Activated naive CD8-positive, alpha-beta T cell treated with anti-CD3 and anti-CD28 coated beads, Interleukin-2, amount 10 ng/mL, durations not matched to agents 7 days and 5 days (primary cell): Measurements from ENCODE around the gene NEUROD6. TPM values are rescaled to one million over a fixed set of nuclear protein-coding genes. Genes with fewer than 3 reads are reported as not detected.

ENCODE experiments used
- ATAC-seq: fragments of 150-1000 bp; cut with Tn5 transposase; one replicate; pipeline ENCODE4 v1.10.0; 2021; ENCODE audit warnings: low read depth, moderate library complexity
- POLR2A ChIA-PET: fragments of 350-600 bp; sonication (Branson Sonifier 250); formaldehyde crosslinking; loops from one replicate; lab custom pipeline; 2021; ENCODE audit warnings: antibody characterized with exemption; lab: Charles Lee
- DNase-seq: peaks from one replicate; pipeline ENCODE4 v3.0.0; 2021
- H3K27ac Mint-ChIP-seq: one replicate; pipeline ENCODE4 v1.8.0; 2022; ENCODE audit warnings: mild to moderate bottlenecking, mixed read lengths
- H3K27me3 Mint-ChIP-seq: one replicate; pipeline ENCODE4 v1.8.0; 2022; ENCODE audit warnings: mild to moderate bottlenecking, moderate library complexity, mixed read lengths
- H3K36me3 Mint-ChIP-seq: one replicate; pipeline ENCODE4 v1.8.0; 2021; ENCODE audit warnings: mild to moderate bottlenecking, mixed read lengths
- H3K4me1 Mint-ChIP-seq: one replicate; pipeline ENCODE4 v1.8.0; 2021; ENCODE audit warnings: mixed read lengths
- H3K4me3 Mint-ChIP-seq: one replicate; pipeline ENCODE4 v1.8.0; 2022; ENCODE audit warnings: mild to moderate bottlenecking, moderate library complexity, mixed read lengths
- H3K9me3 Mint-ChIP-seq: one replicate; pipeline ENCODE4 v1.8.0; 2021; ENCODE audit warnings: mixed read lengths
- total RNA-seq, 2 experiments: library from RNA; stranded (reverse); gene quantifications; one replicate each; pipeline ENCODE4 v1.2.3, GENCODE V29; 2021

The NEUROD6 gene
- total RNA-seq, 2 experiments from 2014 or later: not detected

- H3K9me3 Mint-ChIP-seq: no peaks in the 10 kb centered on the region
- no peaks in the 10 kb centered on the region for H3K36me3 Mint-ChIP-seq
- POLR2A ChIA-PET: no interaction called here
- H3K27me3 Mint-ChIP-seq: no peaks in the 10 kb centered on the region
- no peak overlapping the region for H3K27ac Mint-ChIP-seq
- DNase-seq (no peak), ATAC-seq (no peak)
- H3K4me1 Mint-ChIP-seq: no peaks in the 10 kb centered on the region
- H3K4me3 Mint-ChIP-seq: no peak overlapping the region
These were observed 22.2 kb downstream of the NEUROD6 start for GRCh38 chr7:31318313-31318712.

- Mint-ChIP-seq H3K36me3 (no peaks in the 10 kb centered on the region), H3K27ac (no peak overlapping the region)
These were observed 23.6 kb downstream of the NEUROD6 start for GRCh38 chr7:31316876-31317275.

GRCh38 chr7:31315758-31316157, 24.8 kb downstream of the NEUROD6 start:
- H3K27me3 Mint-ChIP-seq: no peaks in the 10 kb centered on the region
- no peaks in the 10 kb centered on the region for H3K9me3 Mint-ChIP-seq
- POLR2A ChIA-PET: no interaction called here
- DNase-seq (no peak), ATAC-seq (no peak)
- no peak overlapping the region for H3K27ac Mint-ChIP-seq
- no peaks in the 10 kb centered on the region for H3K36me3 Mint-ChIP-seq
- no peaks in the 10 kb centered on the region for H3K4me1 Mint-ChIP-seq
- no peak overlapping the region for H3K4me3 Mint-ChIP-seq

More at GRCh38 chr7:31316876-31317275, 23.6 kb downstream of the NEUROD6 start:
- Mint-ChIP-seq H3K4me3 (no peak overlapping the region), H3K9me3 (no peaks in the 10 kb centered on the region), H3K4me1 (no peaks in the 10 kb centered on the region), H3K27me3 (no peaks in the 10 kb centered on the region)
- POLR2A ChIA-PET: no interaction called here
- DNase-seq: no peak
- no peak for ATAC-seq

GRCh38 chr7:31314781-31315180, 25.7 kb downstream of the NEUROD6 start:
- ATAC-seq: no peak
- POLR2A ChIA-PET: no interaction called here
- Mint-ChIP-seq H3K36me3 (no peaks in the 10 kb centered on the region), H3K4me3 (no peak overlapping the region), H3K27me3 (no peaks in the 10 kb centered on the region), H3K27ac (no peak overlapping the region), H3K9me3 (no peaks in the 10 kb centered on the region), H3K4me1 (no peaks in the 10 kb centered on the region)
- no peak for DNase-seq

GRCh38 chr7:31312889-31313288, 27.6 kb downstream of the NEUROD6 start:
- Mint-ChIP-seq H3K9me3 (no peaks in the 10 kb centered on the region), H3K36me3 (no peaks in the 10 kb centered on the region), H3K4me3 (no peak overlapping the region), H3K27me3 (no peaks in the 10 kb centered on the region), H3K27ac (no peak overlapping the region), H3K4me1 (no peaks in the 10 kb centered on the region)
- DNase-seq (no peak), ATAC-seq (no peak)
- POLR2A ChIA-PET: no interaction called here

GRCh38 chr7:31311552-31311951, 29.0 kb downstream of the NEUROD6 start:
- POLR2A ChIA-PET: no interaction called here
- Mint-ChIP-seq H3K27me3 (no peaks in the 10 kb centered on the region), H3K4me1 (no peaks in the 10 kb centered on the region), H3K36me3 (no peaks in the 10 kb centered on the region), H3K4me3 (no peak overlapping the region), H3K27ac (no peak overlapping the region), H3K9me3 (no peaks in the 10 kb centered on the region)
- DNase-seq: no peak
- ATAC-seq: no peak

GRCh38 chr7:31310321-31310935, 30.1 kb downstream of the NEUROD6 start:
- no peak overlapping the region for H3K4me3 Mint-ChIP-seq
- H3K9me3 Mint-ChIP-seq: no peaks in the 10 kb centered on the region
- H3K36me3 Mint-ChIP-seq: no peaks in the 10 kb centered on the region
- no peaks in the 10 kb centered on the region for H3K27me3 Mint-ChIP-seq
- ATAC-seq (no peak), DNase-seq (no peak)
- no peaks in the 10 kb centered on the region for H3K4me1 Mint-ChIP-seq
- no peak overlapping the region for H3K27ac Mint-ChIP-seq
- POLR2A ChIA-PET: no interaction called here

GRCh38 chr7:31309407-31309806, 31.1 kb downstream of the NEUROD6 start:
- Mint-ChIP-seq H3K4me1 (no peaks in the 10 kb centered on the region), H3K36me3 (no peaks in the 10 kb centered on the region)
- POLR2A ChIA-PET: no interaction called here

GRCh38 chr7:31308652-31309051, 31.9 kb downstream of the NEUROD6 start:
- Mint-ChIP-seq H3K9me3 (no peaks in the 10 kb centered on the region), H3K4me1 (no peaks in the 10 kb centered on the region), H3K4me3 (no peak overlapping the region), H3K27ac (no peak overlapping the region), H3K27me3 (no peaks in the 10 kb centered on the region), H3K36me3 (no peaks in the 10 kb centered on the region)
- ATAC-seq (no peak), DNase-seq (no peak)
- POLR2A ChIA-PET: no interaction called here

More at GRCh38 chr7:31309407-31309806, 31.1 kb downstream of the NEUROD6 start:
- DNase-seq (no peak), ATAC-seq (no peak)
- no peaks in the 10 kb centered on the region for H3K9me3 Mint-ChIP-seq
- no peaks in the 10 kb centered on the region for H3K27me3 Mint-ChIP-seq
- no peak overlapping the region for H3K27ac Mint-ChIP-seq
- H3K4me3 Mint-ChIP-seq: no peak overlapping the region

- Mint-ChIP-seq H3K36me3 (no peaks in the 10 kb centered on the region), H3K9me3 (no peaks in the 10 kb centered on the region), H3K4me3 (no peak overlapping the region), H3K4me1 (no peaks in the 10 kb centered on the region), H3K27me3 (no peaks in the 10 kb centered on the region), H3K27ac (no peak overlapping the region)
- DNase-seq: no peak
- no peak for ATAC-seq
- POLR2A ChIA-PET: no interaction called here
These were observed 32.6 kb downstream of the NEUROD6 start for GRCh38 chr7:31307972-31308371.

GRCh38 chr7:31305260-31305659, 35.3 kb downstream of the NEUROD6 start:
- no peaks in the 10 kb centered on the region for H3K9me3 Mint-ChIP-seq
- ATAC-seq (no peak), DNase-seq (no peak)
- no peaks in the 10 kb centered on the region for H3K27me3 Mint-ChIP-seq
- no peaks in the 10 kb centered on the region for H3K4me1 Mint-ChIP-seq
- H3K4me3 Mint-ChIP-seq: no peak overlapping the region
- H3K36me3 Mint-ChIP-seq: no peaks in the 10 kb centered on the region
- no peak overlapping the region for H3K27ac Mint-ChIP-seq
- POLR2A ChIA-PET: no interaction called here

GRCh38 chr7:31304446-31304845, 36.1 kb downstream of the NEUROD6 start:
- Mint-ChIP-seq H3K36me3 (no peaks in the 10 kb centered on the region), H3K27ac (no peak overlapping the region), H3K4me3 (no peak overlapping the region), H3K9me3 (no peaks in the 10 kb centered on the region), H3K4me1 (no peaks in the 10 kb centered on the region), H3K27me3 (no peaks in the 10 kb centered on the region)
- ATAC-seq (no peak), DNase-seq (no peak)
- POLR2A ChIA-PET: no interaction called here

GRCh38 chr7:31302356-31302755, 38.2 kb downstream of the NEUROD6 start:
- POLR2A ChIA-PET: no interaction called here
- H3K4me1 Mint-ChIP-seq: no peaks in the 10 kb centered on the region
- no peaks in the 10 kb centered on the region for H3K36me3 Mint-ChIP-seq

GRCh38 chr7:31299336-31299735, 41.2 kb downstream of the NEUROD6 start:
- Mint-ChIP-seq H3K4me1 (no peaks in the 10 kb centered on the region), H3K4me3 (no peak overlapping the region), H3K9me3 (no peaks in the 10 kb centered on the region), H3K36me3 (no peaks in the 10 kb centered on the region), H3K27ac (no peak overlapping the region), H3K27me3 (no peaks in the 10 kb centered on the region)
- ATAC-seq: no peak
- POLR2A ChIA-PET: no interaction called here
- no peak for DNase-seq

More at GRCh38 chr7:31302356-31302755, 38.2 kb downstream of the NEUROD6 start:
- DNase-seq (no peak), ATAC-seq (no peak)
- Mint-ChIP-seq H3K27me3 (no peaks in the 10 kb centered on the region), H3K27ac (no peak overlapping the region), H3K4me3 (no peak overlapping the region), H3K9me3 (no peaks in the 10 kb centered on the region)
